ENCODE measurements around the gene SH3D19. TPM values are rescaled to one million over a fixed set of nuclear protein-coding genes. Genes with fewer than 3 reads are reported as not detected.

The SH3D19 gene
- total RNA-seq, 4 donors from 2014 or later: 117 to 200 (median 168) TPM

GRCh38 chr4:151359576-151359975 is 34.2 kb upstream of the SH3D19 start:
- no peak for TF ChIP-seq POLR2A (IDR thresholded peaks at IDR 0.05)
- TF ChIP-seq CTCF (IDR thresholded peaks at IDR 0.05): no peak
- TF ChIP-seq POLR2AphosphoS5 (IDR thresholded peaks at IDR 0.05): no peak
- no peak for TF ChIP-seq EP300 (IDR thresholded peaks at IDR 0.05)
- Histone ChIP-seq H3K27me3 (no peaks in the 10 kb centered on the region), H3K4me1 (peaks cover 0 to 6% (median 0%) of the 10 kb centered on the region in 3 donors), H3K36me3 (no peaks in the 10 kb centered on the region), H3K4me3 (no peak overlapping the region), H3K9me3 (no peaks in the 10 kb centered on the region), H3K27ac (no peak overlapping the region)
- ATAC-seq: no peak
- 65 to 76% methylated on average over 4 of the region's 4 CpGs for WGBS, 2 donors (ENCODE audit: low coverage in 1 of 2)

GRCh38 chr4:151358266-151358665 is 32.9 kb upstream of the SH3D19 start:
- Histone ChIP-seq H3K36me3 (no peaks in the 10 kb centered on the region), H3K27ac (no peak overlapping the region), H3K9me3 (no peaks in the 10 kb centered on the region), H3K27me3 (no peaks in the 10 kb centered on the region), H3K4me3 (no peak overlapping the region), H3K4me1 (peaks cover 0 to 6% (median 0%) of the 10 kb centered on the region in 3 donors)
- WGBS, 2 donors (ENCODE audit: low coverage in 1 of 2): 80 to 90% methylated on average over 3 of the region's 3 CpGs
- no peak for ATAC-seq
- TF ChIP-seq POLR2AphosphoS5 (IDR thresholded peaks at IDR 0.05): no peak
- no peak for TF ChIP-seq EP300 (IDR thresholded peaks at IDR 0.05)
- no peak for TF ChIP-seq POLR2A (IDR thresholded peaks at IDR 0.05)
- TF ChIP-seq CTCF (IDR thresholded peaks at IDR 0.05): no peak

- H3K9me3 ChIP-seq: no peaks in the 10 kb centered on the region
- ATAC-seq: no peak
- WGBS, 2 donors (ENCODE audit: low coverage in 1 of 2): 100% methylated on average over 1 of the region's 1 CpG
Measured at GRCh38 chr4:151356510-151356909, 31.1 kb upstream of the SH3D19 start.

GRCh38 chr4:151355155-151355554 is 29.8 kb upstream of the SH3D19 start:
- Histone ChIP-seq H3K4me3 (no peak overlapping the region), H3K9me3 (no peaks in the 10 kb centered on the region), H3K27ac (no peak overlapping the region), H3K36me3 (no peaks in the 10 kb centered on the region), H3K4me1 (no peaks in the 10 kb centered on the region), H3K27me3 (no peaks in the 10 kb centered on the region)
- no peak for ATAC-seq
- WGBS, 2 donors (ENCODE audit: low coverage in 1 of 2): 72% methylated on average over 3 to 4 of the region's 4 CpGs
- TF ChIP-seq POLR2AphosphoS5 (IDR thresholded peaks at IDR 0.05): no peak
- no peak for TF ChIP-seq EP300 (IDR thresholded peaks at IDR 0.05)
- no peak for TF ChIP-seq POLR2A (IDR thresholded peaks at IDR 0.05)
- no peak for TF ChIP-seq CTCF (IDR thresholded peaks at IDR 0.05)

More at GRCh38 chr4:151356510-151356909, 31.1 kb upstream of the SH3D19 start:
- Histone ChIP-seq H3K4me1 (no peaks in the 10 kb centered on the region), H3K4me3 (no peak overlapping the region), H3K27me3 (no peaks in the 10 kb centered on the region), H3K36me3 (no peaks in the 10 kb centered on the region), H3K27ac (no peak overlapping the region)
- no peak for TF ChIP-seq EP300 (IDR thresholded peaks at IDR 0.05)

- Histone ChIP-seq H3K36me3 (no peaks in the 10 kb centered on the region), H3K27me3 (no peaks in the 10 kb centered on the region), H3K4me1 (no peaks in the 10 kb centered on the region), H3K9me3 (no peaks in the 10 kb centered on the region), H3K4me3 (no peak overlapping the region), H3K27ac (no peak overlapping the region)
- no peak for ATAC-seq
- TF ChIP-seq CTCF (IDR thresholded peaks at IDR 0.05) (no peak), POLR2AphosphoS5 (IDR thresholded peaks at IDR 0.05) (no peak), EP300 (IDR thresholded peaks at IDR 0.05) (no peak), POLR2A (IDR thresholded peaks at IDR 0.05) (no peak)
- 64 to 71% methylated on average over 7 to 9 of the region's 9 CpGs for WGBS, 2 donors (ENCODE audit: low coverage in 1 of 2)
Measured at GRCh38 chr4:151347490-151348235, 22.3 kb upstream of the SH3D19 start.

All from gastroesophageal sphincter (tissue), 4 donors.